ENCODE results near the gene SLC2A6.

The SLC2A6 gene

DNA sequence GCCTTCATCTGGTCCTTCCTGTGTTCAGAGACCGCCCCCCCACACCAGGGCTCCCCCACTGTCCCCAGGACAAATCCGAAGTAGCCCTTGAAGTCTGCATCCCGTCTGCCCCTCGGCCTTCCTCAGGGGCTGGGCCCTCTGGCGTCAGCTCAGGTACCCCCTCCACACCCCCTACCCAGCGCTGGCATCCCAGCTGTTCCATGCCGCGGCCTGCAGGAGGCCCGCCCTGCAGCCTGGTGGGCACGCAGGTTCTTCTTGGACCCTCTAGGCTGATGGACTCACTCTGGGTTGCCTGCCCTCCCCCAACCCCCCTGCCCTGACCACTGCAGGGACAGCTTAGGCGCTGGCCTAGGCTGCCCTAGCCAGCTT lies 6.6 kb downstream of the SLC2A6 start:
- no peaks in the 10 kb centered on the region for H3K36me3 Mint-ChIP-seq
- peaks cover 3% of the 10 kb centered on the region for H3K4me1 Mint-ChIP-seq
- no peak overlapping the region for H3K4me3 Mint-ChIP-seq
- no peaks in the 10 kb centered on the region for H3K9me3 Mint-ChIP-seq
- no peak for DNase-seq
- no peak overlapping the region for H3K27ac Mint-ChIP-seq
- CTCF ChIA-PET: no interaction called here
- peaks cover 6% of the 10 kb centered on the region for H3K27me3 Mint-ChIP-seq

DNA sequence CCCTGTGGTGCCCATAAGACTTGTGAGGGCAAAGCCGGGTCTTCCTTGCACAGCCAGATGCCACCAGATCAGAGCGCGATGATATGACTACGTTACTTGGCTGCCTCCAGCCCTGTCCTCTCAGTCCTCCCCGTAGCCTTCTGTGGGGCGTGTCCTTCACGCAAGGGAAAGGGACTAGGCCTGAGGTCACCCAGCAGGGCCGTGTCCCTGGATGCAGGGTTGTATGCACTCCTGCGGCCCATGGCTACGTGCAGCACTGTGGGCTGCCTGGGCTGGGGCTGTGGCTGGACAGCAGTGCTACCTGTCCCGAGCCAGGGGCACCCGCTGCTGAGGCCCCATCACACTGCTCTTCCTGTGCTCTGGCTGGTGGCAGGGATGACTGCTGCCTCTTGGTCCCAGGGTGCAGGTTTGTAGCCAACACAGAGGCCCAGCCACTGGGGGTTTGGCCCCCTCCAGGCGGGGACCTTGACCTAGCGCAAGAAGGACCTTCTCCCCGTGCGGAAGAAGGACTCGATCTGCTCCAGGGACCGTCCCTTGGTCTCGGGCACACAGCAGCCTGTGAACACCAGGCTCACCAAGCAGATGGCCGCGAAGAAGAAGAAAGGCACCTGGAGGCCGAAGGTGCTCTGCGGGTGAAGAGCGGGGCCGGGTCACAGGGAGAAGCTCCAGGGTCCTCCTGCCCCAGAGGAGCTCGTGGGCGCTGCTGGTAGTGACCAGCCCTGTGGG lies 7.2 kb downstream of the SLC2A6 start:
- no peaks in the 10 kb centered on the region for H3K9me3 Mint-ChIP-seq
- no peak overlapping the region for H3K27ac Mint-ChIP-seq
- peaks cover 3% of the 10 kb centered on the region for H3K4me1 Mint-ChIP-seq
- H3K4me3 Mint-ChIP-seq: no peak overlapping the region
- H3K27me3 Mint-ChIP-seq: peaks cover 3% of the 10 kb centered on the region
- CTCF ChIA-PET: no interaction called here
- no peak for DNase-seq
- no peaks in the 10 kb centered on the region for H3K36me3 Mint-ChIP-seq

- CTCF ChIA-PET: no interaction called here
These were observed 7.9 kb downstream of the SLC2A6 start for GRCh38 chr9:133470988-133471387.

GRCh38 chr9:133470427-133470924 lies 8.4 kb downstream of the SLC2A6 start:
- CTCF ChIA-PET: no interaction called here
- no peak for DNase-seq
- Mint-ChIP-seq H3K36me3 (no peaks in the 10 kb centered on the region), H3K9me3 (no peaks in the 10 kb centered on the region), H3K4me1 (peaks cover 3% of the 10 kb centered on the region), H3K4me3 (no peak overlapping the region), H3K27ac (no peak overlapping the region), H3K27me3 (peaks cover 2% of the 10 kb centered on the region)

More at GRCh38 chr9:133470988-133471387, 7.9 kb downstream of the SLC2A6 start:
- Mint-ChIP-seq H3K36me3 (no peaks in the 10 kb centered on the region), H3K27me3 (no peaks in the 10 kb centered on the region), H3K27ac (no peak overlapping the region), H3K4me1 (peaks cover 3% of the 10 kb centered on the region), H3K4me3 (no peak overlapping the region), H3K9me3 (no peaks in the 10 kb centered on the region)
- no peak for DNase-seq

- Mint-ChIP-seq H3K36me3 (no peaks in the 10 kb centered on the region), H3K4me1 (no peaks in the 10 kb centered on the region), H3K9me3 (no peaks in the 10 kb centered on the region), H3K27ac (no peak overlapping the region), H3K4me3 (no peak overlapping the region), H3K27me3 (peaks cover 13% of the 10 kb centered on the region)
- DNase-seq: no peak
- CTCF ChIA-PET: no interaction called here
These were observed 10.0 kb downstream of the SLC2A6 start for GRCh38 chr9:133468777-133469421.

DNA sequence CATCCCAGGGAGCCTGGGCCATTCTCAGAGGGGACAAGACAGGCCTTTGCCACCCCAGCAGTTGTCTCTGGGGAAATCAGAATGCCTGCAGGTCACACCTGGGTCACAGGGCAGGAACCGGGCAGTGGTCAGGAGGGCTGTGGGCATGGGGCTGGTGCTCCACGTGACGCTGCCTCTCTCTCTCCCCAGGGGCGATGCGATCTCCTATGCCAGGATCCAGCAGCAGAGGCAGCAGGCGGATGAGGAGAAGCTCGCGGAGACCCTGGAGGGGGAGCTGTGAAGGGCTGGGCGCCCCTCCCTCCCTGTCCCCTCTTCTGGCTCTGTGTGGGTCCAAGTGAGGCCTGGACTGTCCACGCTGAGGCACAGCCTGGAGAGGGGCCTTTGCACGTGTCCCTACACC lies 10.5 kb downstream of the SLC2A6 start:
- no peaks in the 10 kb centered on the region for H3K36me3 Mint-ChIP-seq
- H3K4me1 Mint-ChIP-seq: no peaks in the 10 kb centered on the region
- H3K27me3 Mint-ChIP-seq: peaks cover 15% of the 10 kb centered on the region
- no peak overlapping the region for H3K4me3 Mint-ChIP-seq
- no peak overlapping the region for H3K27ac Mint-ChIP-seq
- no peak for DNase-seq
- CTCF ChIA-PET: no interaction called here
- no peaks in the 10 kb centered on the region for H3K9me3 Mint-ChIP-seq

GRCh38 chr9:133467101-133467500 lies 11.8 kb downstream of the SLC2A6 start:
- CTCF ChIA-PET: no interaction called here
- Mint-ChIP-seq H3K36me3 (no peaks in the 10 kb centered on the region), H3K4me3 (no peak overlapping the region), H3K9me3 (no peaks in the 10 kb centered on the region), H3K4me1 (no peaks in the 10 kb centered on the region), H3K27me3 (peaks cover 27% of the 10 kb centered on the region), H3K27ac (no peak overlapping the region)
- DNase-seq: no peak

- DNase-seq: no peak
- no peaks in the 10 kb centered on the region for H3K9me3 Mint-ChIP-seq
- no peaks in the 10 kb centered on the region for H3K36me3 Mint-ChIP-seq
- H3K4me3 Mint-ChIP-seq: no peak overlapping the region
- CTCF ChIA-PET: no interaction called here
- H3K27ac Mint-ChIP-seq: no peak overlapping the region
- H3K27me3 Mint-ChIP-seq: peaks cover 38% of the 10 kb centered on the region
- no peaks in the 10 kb centered on the region for H3K4me1 Mint-ChIP-seq
These were observed 12.9 kb downstream of the SLC2A6 start for GRCh38 chr9:133465984-133466383.

DNA sequence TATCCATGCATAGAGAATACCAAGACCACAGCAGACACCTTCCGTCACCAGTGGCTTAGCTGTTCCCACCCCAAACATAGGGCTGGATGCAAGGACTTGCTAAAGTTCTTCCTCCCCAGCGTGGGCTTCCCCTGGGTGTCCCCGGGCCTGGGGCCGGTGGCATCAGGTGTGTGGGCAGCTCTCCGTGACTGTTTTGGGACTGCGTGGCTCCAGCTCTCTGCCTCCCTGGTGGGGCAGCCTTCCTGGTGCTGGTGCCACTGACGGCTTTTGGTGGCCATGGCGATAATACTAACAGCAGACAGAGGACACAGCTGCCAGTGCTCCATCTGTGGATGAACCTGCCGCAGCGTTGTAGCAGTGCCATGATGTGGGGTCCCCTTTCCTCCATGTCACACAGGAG lies 14.3 kb downstream of the SLC2A6 start:
- CTCF ChIA-PET: no interaction called here
- peaks cover 49% of the 10 kb centered on the region for H3K27me3 Mint-ChIP-seq
- H3K4me3 Mint-ChIP-seq: no peak overlapping the region
- no peaks in the 10 kb centered on the region for H3K36me3 Mint-ChIP-seq
- H3K9me3 Mint-ChIP-seq: no peaks in the 10 kb centered on the region
- no peak for DNase-seq
- no peak overlapping the region for H3K27ac Mint-ChIP-seq
- peaks cover 7% of the 10 kb centered on the region for H3K4me1 Mint-ChIP-seq

GRCh38 chr9:133463864-133464615 lies 14.9 kb downstream of the SLC2A6 start:
- no peak for DNase-seq
- Mint-ChIP-seq H3K27ac (no peak overlapping the region), H3K27me3 (peaks cover 55% of the 10 kb centered on the region), H3K9me3 (no peaks in the 10 kb centered on the region), H3K4me3 (no peak overlapping the region), H3K4me1 (peaks cover 10% of the 10 kb centered on the region), H3K36me3 (no peaks in the 10 kb centered on the region)
- CTCF ChIA-PET: no interaction called here

DNA sequence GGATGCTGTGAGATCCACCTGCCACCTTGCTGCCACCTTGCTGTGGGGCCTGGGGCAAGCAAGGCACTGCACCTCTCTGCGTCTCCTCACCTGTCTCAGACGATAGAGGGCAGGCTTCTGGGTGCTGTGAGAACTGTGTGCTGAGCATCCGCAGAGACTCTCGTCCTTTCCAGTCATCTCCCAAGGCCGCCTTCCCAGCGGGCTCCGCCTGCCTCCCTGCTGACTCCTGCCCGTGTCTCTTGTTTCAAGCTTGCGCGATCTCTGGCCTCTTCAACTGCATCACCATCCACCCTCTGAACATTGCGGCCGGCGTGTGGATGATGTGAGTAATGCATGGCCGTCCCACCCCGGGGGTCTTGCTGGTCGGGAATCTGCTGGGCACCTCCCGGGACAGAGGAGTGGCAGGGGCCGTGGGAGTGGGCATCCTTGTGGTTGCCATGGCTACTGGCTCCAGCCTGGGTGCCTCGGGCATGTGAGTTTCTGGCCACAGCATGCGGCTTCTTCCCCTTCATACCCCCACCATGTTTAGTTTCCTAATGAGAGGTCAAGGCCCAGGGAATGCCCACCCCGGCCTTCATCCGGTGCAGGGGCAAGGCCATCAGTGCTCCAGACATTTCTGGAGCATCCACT lies 15.6 kb downstream of the SLC2A6 start:
- H3K9me3 Mint-ChIP-seq: no peaks in the 10 kb centered on the region
- H3K27me3 Mint-ChIP-seq: peaks cover 62% of the 10 kb centered on the region
- H3K36me3 Mint-ChIP-seq: no peaks in the 10 kb centered on the region
- no peak overlapping the region for H3K27ac Mint-ChIP-seq
- DNase-seq: no peak
- H3K4me1 Mint-ChIP-seq: peaks cover 10% of the 10 kb centered on the region
- H3K4me3 Mint-ChIP-seq: no peak overlapping the region
- CTCF ChIA-PET: no interaction called here

GRCh38 chr9:133461975-133462374 lies 16.9 kb downstream of the SLC2A6 start:
- Mint-ChIP-seq H3K4me3 (no peak overlapping the region), H3K27me3 (peaks cover 69% of the 10 kb centered on the region), H3K4me1 (peaks cover 10% of the 10 kb centered on the region), H3K9me3 (no peaks in the 10 kb centered on the region), H3K36me3 (no peaks in the 10 kb centered on the region), H3K27ac (no peak overlapping the region)
- DNase-seq: no peak
- CTCF ChIA-PET: no interaction called here

GRCh38 chr9:133460405-133461175 lies 18.3 kb downstream of the SLC2A6 start:
- Mint-ChIP-seq H3K27me3 (peaks cover 76% of the 10 kb centered on the region), H3K4me1 (peaks cover 10% of the 10 kb centered on the region), H3K9me3 (no peaks in the 10 kb centered on the region), H3K4me3 (peak overlapping the region; percentile 56), H3K36me3 (no peaks in the 10 kb centered on the region), H3K27ac (no peak overlapping the region)
- CTCF ChIA-PET: no interaction called here
- DNase-seq: no peak
